Measurements from ENCODE around the gene PRICKLE3. TPM values are rescaled to one million over a fixed set of nuclear protein-coding genes. Genes with fewer than 3 reads are reported as not detected.
"Not testable (repeated sequence)": the region's sequence is repeated elsewhere in the genome, so short reads cannot be mapped to it uniquely, and the experiment has no call there.

PRICKLE3 gene
- total RNA-seq, 1 donor from 2014 or later = 9.7 TPM

GRCh38 chrX:49147936-49148335, 38.2 kb downstream of the PRICKLE3 start:
- TF ChIP-seq CTCF (IDR thresholded peaks at IDR 0.05; ENCODE audit: borderline replicate concordance) = no peak
- Histone ChIP-seq H3K4me3 (no peak overlapping the region), H3K27me3 (ENCODE audit: low read depth) (no peaks in the 10 kb centered on the region), H3K9me3 (replicated peaks) (no peaks in the 10 kb centered on the region), H3K4me1 (no peaks in the 10 kb centered on the region), H3K36me3 (no peaks in the 10 kb centered on the region), H3K27ac (replicated peaks) (no peak overlapping the region)
- DNase-seq = no peak
- intact Hi-C loops (cut with micrococcal nuclease) = no loop called here

- TF ChIP-seq CTCF (IDR thresholded peaks at IDR 0.05; ENCODE audit: borderline replicate concordance) = no peak
- Histone ChIP-seq H3K4me1 (no peaks in the 10 kb centered on the region), H3K36me3 (no peaks in the 10 kb centered on the region), H3K4me3 (no peak overlapping the region), H3K27me3 (ENCODE audit: low read depth) (no peaks in the 10 kb centered on the region), H3K27ac (replicated peaks) (no peak overlapping the region), H3K9me3 (replicated peaks) (no peaks in the 10 kb centered on the region)
- DNase-seq = no peak
- intact Hi-C loops (cut with micrococcal nuclease) = no loop called here
These were observed 38.9 kb downstream of the PRICKLE3 start for GRCh38 chrX:49147282-49147681.

DNA sequence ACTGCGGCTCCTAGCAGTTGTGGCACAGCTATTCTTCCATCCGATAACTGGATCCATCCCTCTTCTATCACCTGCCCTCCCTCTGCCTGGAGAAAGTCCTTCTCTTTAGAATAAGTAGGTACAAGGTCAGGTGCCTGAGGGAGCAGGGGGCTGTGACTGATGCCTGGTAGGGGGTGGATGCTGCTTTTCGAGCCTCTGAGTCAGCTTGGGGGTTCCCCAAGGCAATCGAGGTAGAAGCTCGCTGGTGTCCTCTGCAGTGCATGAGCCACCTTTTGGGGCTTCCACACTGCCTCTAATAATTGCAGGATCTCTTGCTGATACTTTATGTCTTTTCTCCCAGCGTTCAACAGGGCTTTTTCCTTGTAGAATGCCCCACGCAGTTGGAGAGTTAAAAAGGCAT, 43.0 kb downstream of the PRICKLE3 start:
- H3K36me3 ChIP-seq; H3K27ac ChIP-seq (replicated peaks); H3K27me3 ChIP-seq (ENCODE audit: low read depth); H3K4me1 ChIP-seq; intact Hi-C loops (cut with micrococcal nuclease); H3K4me3 ChIP-seq; DNase-seq: not testable (repeated sequence)
- peaks cover 12% of the 10 kb centered on the region for H3K9me3 ChIP-seq (replicated peaks)

- intact Hi-C loops (cut with micrococcal nuclease) = not testable (repeated sequence)
These were observed 43.9 kb downstream of the PRICKLE3 start for GRCh38 chrX:49142264-49142663.

GRCh38 chrX:49139713-49140112, 46.5 kb downstream of the PRICKLE3 start:
- intact Hi-C loops (cut with micrococcal nuclease) = no loop called here
- no peak overlapping the region for H3K27ac ChIP-seq (replicated peaks)
- H3K36me3 ChIP-seq = peaks cover 10% of the 10 kb centered on the region
- no peaks in the 10 kb centered on the region for H3K4me1 ChIP-seq
- DNase-seq = no peak
- TF ChIP-seq CTCF (IDR thresholded peaks at IDR 0.05; ENCODE audit: borderline replicate concordance) = no peak
- peaks cover 12% of the 10 kb centered on the region for H3K9me3 ChIP-seq (replicated peaks)
- H3K4me3 ChIP-seq = no peak overlapping the region
- no peaks in the 10 kb centered on the region for H3K27me3 ChIP-seq (ENCODE audit: low read depth)

More at GRCh38 chrX:49142264-49142663, 43.9 kb downstream of the PRICKLE3 start:
- peaks cover 12% of the 10 kb centered on the region for H3K9me3 ChIP-seq (replicated peaks)
- H3K4me1 ChIP-seq; H3K36me3 ChIP-seq; H3K27ac ChIP-seq (replicated peaks); H3K4me3 ChIP-seq; H3K27me3 ChIP-seq (ENCODE audit: low read depth); DNase-seq: not testable (repeated sequence)
- TF ChIP-seq CTCF (IDR thresholded peaks at IDR 0.05; ENCODE audit: borderline replicate concordance) = peak; percentile 62

GRCh38 chrX:49137492-49137891, 48.7 kb downstream of the PRICKLE3 start:
- DNase-seq = peak; percentile 17
- H3K36me3 ChIP-seq = peaks cover 10% of the 10 kb centered on the region
- TF ChIP-seq CTCF (IDR thresholded peaks at IDR 0.05; ENCODE audit: borderline replicate concordance) = no peak
- H3K27ac ChIP-seq (replicated peaks) = peak overlapping the region; percentile 55
- H3K4me3 ChIP-seq = no peak overlapping the region
- H3K4me1 ChIP-seq = no peaks in the 10 kb centered on the region
- H3K27me3 ChIP-seq (ENCODE audit: low read depth) = no peaks in the 10 kb centered on the region
- intact Hi-C loops (cut with micrococcal nuclease) = no loop called here
- peaks cover 12% of the 10 kb centered on the region for H3K9me3 ChIP-seq (replicated peaks)

Data from left ventricle myocardium inferior (tissue), 1 donor.